HG02840 (cell line): Measurements from ENCODE around the gene ARHGAP24.

Experiments used
- ATAC-seq: cut with Tn5 transposase; IDR thresholded peaks from one replicate; pipeline ENCODE4 v1.9.1; 2021; ENCODE audit warnings: mild to moderate bottlenecking, moderate library complexity, moderate number of reproducible peaks; ENCODE audit not compliant: unreplicated experiment, low FRiP score

Gene ARHGAP24

GRCh38 chr4:85726555-85726954, 251.6 kb downstream of the ARHGAP24 start:
- ATAC-seq, result no peak

GRCh38 chr4:85728464-85728863, 253.5 kb downstream of the ARHGAP24 start:
- no peak for ATAC-seq

GRCh38 chr4:85732124-85732523, 257.2 kb downstream of the ARHGAP24 start:
- ATAC-seq, result no peak

- no peak for ATAC-seq
Observed at GRCh38 chr4:85733798-85734197, 258.8 kb downstream of the ARHGAP24 start.

GRCh38 chr4:85734424-85734831, 259.5 kb downstream of the ARHGAP24 start:
- no peak for ATAC-seq

GRCh38 chr4:85736571-85736970, 261.6 kb downstream of the ARHGAP24 start:
- no peak for ATAC-seq

GRCh38 chr4:85737254-85737653, 262.3 kb downstream of the ARHGAP24 start:
- no peak for ATAC-seq

GRCh38 chr4:85738721-85739120, 263.8 kb downstream of the ARHGAP24 start:
- ATAC-seq, result no peak

GRCh38 chr4:85740431-85740861, 265.5 kb downstream of the ARHGAP24 start:
- ATAC-seq, result no peak

- no peak for ATAC-seq
Observed at GRCh38 chr4:85741381-85741780, 266.4 kb downstream of the ARHGAP24 start.

- no peak for ATAC-seq
Observed at GRCh38 chr4:85741921-85742591, 267.1 kb downstream of the ARHGAP24 start.

- ATAC-seq, result no peak
Observed at GRCh38 chr4:85744950-85745349, 270.0 kb downstream of the ARHGAP24 start.

GRCh38 chr4:85745939-85746338, 271.0 kb downstream of the ARHGAP24 start:
- ATAC-seq, result no peak

GRCh38 chr4:85747882-85748491, 273.0 kb downstream of the ARHGAP24 start:
- peak; percentile 59 for ATAC-seq

GRCh38 chr4:85748654-85749053, 273.7 kb downstream of the ARHGAP24 start:
- no peak for ATAC-seq

GRCh38 chr4:85751866-85752265, 276.9 kb downstream of the ARHGAP24 start:
- no peak for ATAC-seq

GRCh38 chr4:85755285-85755684, 280.3 kb downstream of the ARHGAP24 start:
- ATAC-seq, result no peak

- ATAC-seq, result no peak
Observed at GRCh38 chr4:85756938-85757337, 282.0 kb downstream of the ARHGAP24 start.

- ATAC-seq, result no peak
Observed at GRCh38 chr4:85759388-85759787, 284.4 kb downstream of the ARHGAP24 start.

GRCh38 chr4:85760511-85760910, 285.6 kb downstream of the ARHGAP24 start:
- ATAC-seq, result no peak

GRCh38 chr4:85761803-85762528, 287.0 kb downstream of the ARHGAP24 start:
- ATAC-seq, result no peak

GRCh38 chr4:85762529-85762871, 287.6 kb downstream of the ARHGAP24 start:
- no peak for ATAC-seq
